Measurements from ENCODE around the gene S100Z.

DNA sequence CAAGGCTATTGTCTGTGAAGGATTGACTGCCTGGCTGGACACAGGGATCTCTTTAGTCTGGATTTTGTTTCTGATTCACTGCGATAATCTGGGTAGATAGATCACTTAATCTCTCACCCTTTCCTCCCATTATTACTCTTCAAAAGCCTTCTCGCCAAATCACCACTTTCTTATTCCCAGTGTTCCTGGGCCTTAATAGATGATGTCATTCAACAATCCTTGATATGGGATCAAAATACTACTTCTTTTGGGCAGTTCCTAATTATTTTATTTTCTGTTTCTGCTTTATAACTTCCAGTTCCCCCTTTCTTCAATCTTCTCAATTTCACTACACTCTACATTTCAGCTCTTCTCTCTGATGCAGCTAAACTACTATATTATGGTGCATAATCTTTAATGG lies 96.3 kb downstream of the S100Z start:
- no peak for TF ChIP-seq POLR2A (IDR thresholded peaks at IDR 0.05)
- no peak for TF ChIP-seq CTCF (IDR thresholded peaks at IDR 0.05 in 4 of 5, conservative IDR thresholded peaks at IDR 0.05 in 1 of 5)

All from gastrocnemius medialis (tissue), 4 donors.